Stimulated activated CD4-positive, alpha-beta T cell treated with anti-CD3 and anti-CD28 coated beads, TNF-alpha, amount 100 ng/mL, for 48 hours (primary cell): ENCODE results near the gene ZNF777.

Experiments
- DNase-seq, 3 donors: peaks; one replicate each; pipeline ENCODE4 v3.0.0-alpha.2; 2020; ENCODE audit warnings: low read depth in 3 of 3

Gene ZNF777

GRCh38 chr7:149477494-149478443, 16.9 kb upstream of the ZNF777 start:
- DNase-seq: no peak

- DNase-seq: no peak
Measured at GRCh38 chr7:149476791-149477190, 15.9 kb upstream of the ZNF777 start.

GRCh38 chr7:149475121-149476045, 14.5 kb upstream of the ZNF777 start:
- DNase-seq: no peak

GRCh38 chr7:149474309-149475120, 13.7 kb upstream of the ZNF777 start:
- no peak for DNase-seq

GRCh38 chr7:149473251-149473650, 12.4 kb upstream of the ZNF777 start:
- DNase-seq: no peak

GRCh38 chr7:149471289-149471953, 10.6 kb upstream of the ZNF777 start:
- DNase-seq: no peak

GRCh38 chr7:149469806-149470205, 8.9 kb upstream of the ZNF777 start:
- no peak for DNase-seq

- DNase-seq: no peak
Measured at GRCh38 chr7:149468208-149468607, 7.3 kb upstream of the ZNF777 start.

- DNase-seq: no peak
Measured at GRCh38 chr7:149467321-149467859, 6.5 kb upstream of the ZNF777 start.

GRCh38 chr7:149466364-149466763, 5.5 kb upstream of the ZNF777 start:
- DNase-seq: no peak

- no peak for DNase-seq
Measured at GRCh38 chr7:149463500-149464161, 2.8 kb upstream of the ZNF777 start.

GRCh38 chr7:149462101-149462520, 1.2 kb upstream of the ZNF777 start:
- no peak for DNase-seq

GRCh38 chr7:149459540-149460452, 1.1 kb downstream of the ZNF777 start:
- DNase-seq: no peak

GRCh38 chr7:149459201-149459539, 1.7 kb downstream of the ZNF777 start:
- no peak for DNase-seq

- no peak for DNase-seq
Measured at GRCh38 chr7:149458235-149458634, 2.6 kb downstream of the ZNF777 start.

- DNase-seq: no peak
Measured at GRCh38 chr7:149457766-149458165, 3.1 kb downstream of the ZNF777 start.

- no peak for DNase-seq
Measured at GRCh38 chr7:149456506-149457421, 4.1 kb downstream of the ZNF777 start.
